RWPE2 (cell line): Measurements from ENCODE around the gene ME1.
"Not testable (repeated sequence)": the region's sequence is repeated elsewhere in the genome, so short reads cannot be mapped to it uniquely, and the experiment has no call there.

Experiments
- ATAC-seq: fragments of 200-7000 bp; cut with Tn5 transposase; 3 replicates; pipeline ENCODE4 v1.9.1; 2021; ENCODE audit warnings: low read depth
- DNase-seq: peaks from one replicate; pipeline ENCODE4 v3.0.0-alpha.2; 2020; ENCODE audit warnings: low spot score
- H3K27ac ChIP-seq: fragments of 450-650 bp; 2 replicates; pipeline ENCODE4 v1.5.1; 2017; ENCODE audit warnings: mild to moderate bottlenecking; ENCODE audit not compliant: poor library complexity, severe bottlenecking
- H3K27me3 ChIP-seq: fragments of 250-450 bp; sonication (Bioruptor Pico); 2 replicates; pipeline ENCODE4 v1.5.1; 2021; ENCODE audit warnings: mild to moderate bottlenecking, moderate library complexity; ENCODE audit not compliant: insufficient read depth, poor library complexity, severe bottlenecking
- H3K36me3 ChIP-seq: fragments of 250-450 bp; sonication (Bioruptor Pico); 2 replicates; pipeline ENCODE4 v1.5.1; 2020; ENCODE audit warnings: low read depth, mild to moderate bottlenecking, moderate library complexity
- H3K4me1 ChIP-seq: fragments of 250-450 bp; sonication (Bioruptor Pico); 2 replicates; pipeline ENCODE4 v1.5.1; 2021; ENCODE audit warnings: mild to moderate bottlenecking, moderate library complexity; ENCODE audit not compliant: insufficient read depth, poor library complexity, severe bottlenecking
- H3K4me3 ChIP-seq: fragments of 250-450 bp; sonication (Bioruptor Pico); 2 replicates; pipeline ENCODE4 v1.5.1; 2021; ENCODE audit warnings: mild to moderate bottlenecking, moderate library complexity; ENCODE audit not compliant: severe bottlenecking
- H3K9me3 ChIP-seq: fragments of 250-450 bp; sonication (Bioruptor Pico); 2 replicates; pipeline ENCODE4 v1.5.1; 2021; ENCODE audit warnings: mild to moderate bottlenecking, moderate library complexity; ENCODE audit not compliant: severe bottlenecking
- CTCF ChIP-seq: fragments of 450-650 bp; IDR thresholded peaks from one replicate; pipeline ENCODE4 v1.5.1; 2017; ENCODE audit warnings: mild to moderate bottlenecking, moderate library complexity; ENCODE audit not compliant: poor library complexity, severe bottlenecking

The ME1 gene

GRCh38 chr6:83258517-83258916 is 172.3 kb downstream of the ME1 start:
- Histone ChIP-seq H3K4me1 (no peaks in the 10 kb centered on the region), H3K9me3 (no peaks in the 10 kb centered on the region), H3K36me3 (no peaks in the 10 kb centered on the region), H3K27ac (no peak overlapping the region), H3K4me3 (no peak overlapping the region), H3K27me3 (no peaks in the 10 kb centered on the region)
- ATAC-seq (no peak), DNase-seq (no peak)
- TF ChIP-seq CTCF, result no peak

GRCh38 chr6:83257791-83258190 is 173.1 kb downstream of the ME1 start:
- TF ChIP-seq CTCF, result no peak
- no peak for ATAC-seq
- Histone ChIP-seq H3K27ac (no peak overlapping the region), H3K27me3 (no peaks in the 10 kb centered on the region), H3K4me3 (no peak overlapping the region), H3K4me1 (no peaks in the 10 kb centered on the region), H3K36me3 (no peaks in the 10 kb centered on the region), H3K9me3 (no peaks in the 10 kb centered on the region)
- DNase-seq, result no peak

- H3K4me3 ChIP-seq, H3K27me3 ChIP-seq, DNase-seq, H3K4me1 ChIP-seq, ATAC-seq, H3K36me3 ChIP-seq, H3K27ac ChIP-seq, H3K9me3 ChIP-seq: not testable (repeated sequence)
Measured at GRCh38 chr6:83256719-83257118, 174.1 kb downstream of the ME1 start.

- Histone ChIP-seq H3K36me3 (no peaks in the 10 kb centered on the region), H3K27me3 (no peaks in the 10 kb centered on the region), H3K27ac (no peak overlapping the region), H3K9me3 (no peaks in the 10 kb centered on the region), H3K4me1 (no peaks in the 10 kb centered on the region), H3K4me3 (no peak overlapping the region)
- ATAC-seq (no peak), DNase-seq (no peak)
- no peak for TF ChIP-seq CTCF
Measured at GRCh38 chr6:83252719-83253118, 178.1 kb downstream of the ME1 start.

- TF ChIP-seq CTCF, result no peak
Measured at GRCh38 chr6:83250235-83250634, 180.6 kb downstream of the ME1 start.

GRCh38 chr6:83247471-83247870 is 183.4 kb downstream of the ME1 start:
- H3K9me3 ChIP-seq, result no peaks in the 10 kb centered on the region
- H3K27me3 ChIP-seq, result no peaks in the 10 kb centered on the region
- no peak overlapping the region for H3K4me3 ChIP-seq
- no peak overlapping the region for H3K27ac ChIP-seq
- H3K4me1 ChIP-seq, result no peaks in the 10 kb centered on the region
- no peaks in the 10 kb centered on the region for H3K36me3 ChIP-seq
- DNase-seq (no peak), ATAC-seq (no peak)
- no peak for TF ChIP-seq CTCF

More at GRCh38 chr6:83250235-83250634, 180.6 kb downstream of the ME1 start:
- H3K36me3 ChIP-seq, result no peaks in the 10 kb centered on the region
- no peaks in the 10 kb centered on the region for H3K4me1 ChIP-seq
- H3K27ac ChIP-seq, result no peak overlapping the region
- ATAC-seq (no peak), DNase-seq (no peak)
- no peaks in the 10 kb centered on the region for H3K9me3 ChIP-seq
- H3K4me3 ChIP-seq, result no peak overlapping the region
- no peaks in the 10 kb centered on the region for H3K27me3 ChIP-seq
